Adrenal gland (tissue), 12 donors: Measurements from ENCODE around the gene DOCK4. TPM values are rescaled to one million over a fixed set of nuclear protein-coding genes. Genes with fewer than 3 reads are reported as not detected.

Experiments used
- DNase-seq, 7 donors: peaks; one replicate each; pipeline ENCODE4 v3.0.0-alpha.2; 2019 to 2020
- H3K27ac ChIP-seq, 5 donors: fragments of 200-600 bp; sonication (generic) in 4 of 5; 1 replicate in 3 of 5; 2 replicates in 2 of 5; pipeline versions ENCODE4 v1.5.1 to v1.8.0; 2016 to 2020; ENCODE audit warnings: mild to moderate bottlenecking in 1 of 5
- H3K27me3 ChIP-seq: fragments of 200-600 bp; 2 replicates; pipeline ENCODE4 v1.8.0; 2021
- H3K36me3 ChIP-seq, 2 donors: fragments of 200-600 bp; replicated peaks in 1 of 2; 1 replicate in 1 of 2; 2 replicates in 1 of 2; pipeline versions ENCODE4 v1.5.1 to v1.8.0; 2018 to 2022
- H3K4me1 ChIP-seq, 2 donors: fragments of 200-600 bp; replicated peaks in 1 of 2; 1 replicate in 1 of 2; 2 replicates in 1 of 2; pipeline versions ENCODE4 v1.5.1 to v1.8.0; 2018 to 2021
- H3K4me3 ChIP-seq, 4 donors: fragments of 200-600 bp; sonication (generic) in 3 of 4; one replicate each; pipeline ENCODE4 v1.5.1; 2016 to 2018
- H3K9me3 ChIP-seq, 3 donors: fragments of 200-600 bp; sonication (generic) in 1 of 3; replicated peaks in 1 of 3; 1 replicate in 2 of 3; 2 replicates in 1 of 3; pipeline versions ENCODE4 v1.5.1 to v1.8.0; 2016 to 2021
- CTCF ChIP-seq, 6 experiments: fragments of 450-650 bp in 4 of 6; fragments of 200-600 bp in 2 of 6; sonication (generic) in 1 of 6; IDR thresholded peaks; 1 replicate in 5 of 6; 2 replicates in 1 of 6; pipeline versions ENCODE4 v1.5.1 to v1.8.0; 2016 to 2021; ENCODE audit warnings: antibody characterized with exemption in 6 of 6, mild to moderate bottlenecking in 2 of 6, moderate library complexity in 1 of 6
- POLR2A ChIP-seq, 2 donors: fragments of 450-650 bp; IDR thresholded peaks; one replicate each; pipeline ENCODE4 v1.6.1; 2017; ENCODE audit warnings: antibody characterized with exemption in 2 of 2, mild to moderate bottlenecking in 2 of 2, moderate library complexity in 1 of 2
- WGBS, 4 donors: extraction: QIAGEN DNeasy Blood & Tissue Kit in 2 of 4; methylation state at CpG; one replicate each; pipeline versions ENCODE4 v1.1.5 to v1.1.7; 2013 to 2017; 5-methylcytosine and 5-hydroxymethylcytosine counted together
- intact Hi-C, 2 donors: fragments of 100-400 bp; cut with DNase I; formaldehyde crosslinking; loops; one replicate each; pipeline versions ENCODE4 v1.14.1 to v1.15.0; 2022 to 2023
- polyA plus RNA-seq, 3 donors: library from polyadenylated mRNA; stranded (reverse); fragments of 200-250 nt in 2 of 3; fragments of 350-450 nt in 1 of 3; fragmentation: Illumina TruSeq in 1 of 3; extraction: RNeasy Lipid Tissue Mini Kit (QIAGEN cat#74804) in 1 of 3; gene quantifications; one replicate each; pipeline ENCODE4 v1.2.3, GENCODE V29; 2013 to 2014
- total RNA-seq, 9 donors: library from RNA; depleted of rRNA in 4 of 9; stranded (reverse); fragments of >200 nt in 4 of 9; fragments of 120-200 nt in 1 of 9; fragmentation: NEBNext Ultra II Directional in 1 of 9; extraction: Animal tissue kit (Norgen Biotek cat#: 25700) in 1 of 9; gene quantifications; one replicate each; pipeline versions ENCODE4 v1.1.0 to v1.2.4, GENCODE V29; 2013 to 2023
- donor health status: healthy with polysubstance abuse.
- donor health status: Bipolar disorder and iron deficiency.
- donor health status: DM: yes; HTN: yes; CAD: no.
- donor health status: DM: no; HTN: no; CAD: no.
- donor health status: DM: no; HTN: no; CAD: no.
- donor health status: DM: yes; HTN: yes; CAD: no.

DOCK4 gene
- total and polyA plus RNA-seq, 12 donors, result 6.2 to 37.6 (median 21.1) TPM

DNA sequence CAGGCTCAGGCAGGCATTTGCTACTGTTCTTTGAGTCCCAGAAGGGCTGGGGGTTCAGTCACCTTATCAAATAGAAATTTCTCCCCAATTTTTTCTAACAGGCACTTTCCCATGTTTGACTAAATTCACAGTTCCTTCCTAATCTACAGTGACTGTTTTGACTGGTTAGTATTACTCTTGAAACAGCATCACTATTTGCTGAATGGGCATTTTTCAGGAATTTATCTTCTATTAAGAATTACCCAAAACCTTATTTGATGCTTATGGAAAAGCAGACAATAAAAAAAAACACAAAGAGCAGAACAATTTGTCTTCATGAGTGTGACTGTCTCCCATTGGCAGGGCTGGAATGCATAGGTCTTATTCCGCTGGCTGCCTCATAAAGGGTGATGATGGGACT lies 269.0 kb downstream of the DOCK4 start:
- no peak overlapping the region for H3K27ac ChIP-seq
- 96 to 100% (median 100%) methylated on average over 1 of the region's 1 CpG for WGBS, 4 donors
- H3K4me1 ChIP-seq, result no peaks in the 10 kb centered on the region
- no peak for DNase-seq
- H3K36me3 ChIP-seq, result peaks cover 0 to 12% of the 10 kb centered on the region in 2 donors
- H3K4me3 ChIP-seq, result no peak overlapping the region
- no peaks in the 10 kb centered on the region for H3K9me3 ChIP-seq
- intact Hi-C loops, result no loop called here
- TF ChIP-seq POLR2A (IDR thresholded peaks at IDR 0.05) (no peak), CTCF (IDR thresholded peaks at IDR 0.05) (no peak)
- H3K27me3 ChIP-seq, result no peaks in the 10 kb centered on the region

DNA sequence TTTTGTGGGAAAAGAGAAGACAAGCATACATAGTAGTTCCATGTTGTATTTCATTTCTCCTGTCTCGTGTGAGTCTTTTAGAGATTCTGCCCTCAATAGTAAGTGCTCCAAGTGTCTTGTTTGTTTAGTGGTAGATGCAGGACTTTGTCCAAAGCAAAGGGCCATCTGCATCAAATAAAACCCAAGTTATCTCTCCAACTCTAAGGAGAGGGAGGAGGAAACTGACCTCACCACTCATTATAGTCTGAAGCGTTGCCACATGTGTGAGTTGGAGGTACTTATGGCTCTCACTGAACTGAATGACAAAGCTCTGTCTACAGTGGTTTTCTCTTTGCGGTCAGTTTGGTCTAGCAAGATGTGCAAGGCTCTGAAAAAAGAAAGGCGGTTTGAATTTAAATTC lies 272.6 kb downstream of the DOCK4 start:
- TF ChIP-seq CTCF (IDR thresholded peaks at IDR 0.05), result no peak
- Histone ChIP-seq H3K4me3 (no peak overlapping the region), H3K27me3 (no peaks in the 10 kb centered on the region), H3K36me3 (peaks cover 0 to 12% of the 10 kb centered on the region in 2 donors), H3K27ac (no peak overlapping the region), H3K9me3 (no peaks in the 10 kb centered on the region), H3K4me1 (no peaks in the 10 kb centered on the region)
- WGBS, 4 donors, result 85 to 96% (median 95%) methylated on average over 4 of the region's 4 CpGs
- intact Hi-C loops, result no loop called here
- DNase-seq, result no peak

- Histone ChIP-seq H3K4me3 (no peak overlapping the region), H3K36me3 (peaks cover 0 to 5% of the 10 kb centered on the region in 2 donors), H3K27me3 (no peaks in the 10 kb centered on the region), H3K9me3 (no peaks in the 10 kb centered on the region), H3K4me1 (no peaks in the 10 kb centered on the region), H3K27ac (no peak overlapping the region)
- DNase-seq, result no peak
- TF ChIP-seq POLR2A (IDR thresholded peaks at IDR 0.05) (no peak), CTCF (IDR thresholded peaks at IDR 0.05) (no peak)
- 87 to 100% (median 91%) methylated on average over 1 of the region's 1 CpG for WGBS, 4 donors
- intact Hi-C loops, result no loop called here
Measured at GRCh38 chr7:111931958-111932357, 274.2 kb downstream of the DOCK4 start.

- intact Hi-C loops, result no loop called here
- TF ChIP-seq CTCF (IDR thresholded peaks at IDR 0.05), result no peak
- TF ChIP-seq POLR2A (IDR thresholded peaks at IDR 0.05), result no peak
- Histone ChIP-seq H3K36me3 (peaks cover 0 to 5% of the 10 kb centered on the region in 2 donors), H3K27me3 (no peaks in the 10 kb centered on the region), H3K4me3 (no peak overlapping the region), H3K27ac (no peak overlapping the region), H3K4me1 (no peaks in the 10 kb centered on the region), H3K9me3 (no peaks in the 10 kb centered on the region)
- WGBS, 4 donors, result 81 to 93% (median 86%) methylated on average over 3 of the region's 3 CpGs
- no peak for DNase-seq
Measured at GRCh38 chr7:111931016-111931517, 275.1 kb downstream of the DOCK4 start.
